HG02763 (cell line): ENCODE data around the gene NACC2.
"Not testable (repeated sequence)": the region's sequence is repeated elsewhere in the genome, so short reads cannot be mapped to it uniquely, and the experiment has no call there.

ENCODE experiments used
- ATAC-seq: cut with Tn5 transposase; IDR thresholded peaks from one replicate; pipeline ENCODE4 v1.9.1; 2021; ENCODE audit warnings: mild to moderate bottlenecking, moderate library complexity; ENCODE audit not compliant: unreplicated experiment

The NACC2 gene

GRCh38 chr9:136028760-136029470 is 66.2 kb downstream of the NACC2 start:
- no peak for ATAC-seq

DNA sequence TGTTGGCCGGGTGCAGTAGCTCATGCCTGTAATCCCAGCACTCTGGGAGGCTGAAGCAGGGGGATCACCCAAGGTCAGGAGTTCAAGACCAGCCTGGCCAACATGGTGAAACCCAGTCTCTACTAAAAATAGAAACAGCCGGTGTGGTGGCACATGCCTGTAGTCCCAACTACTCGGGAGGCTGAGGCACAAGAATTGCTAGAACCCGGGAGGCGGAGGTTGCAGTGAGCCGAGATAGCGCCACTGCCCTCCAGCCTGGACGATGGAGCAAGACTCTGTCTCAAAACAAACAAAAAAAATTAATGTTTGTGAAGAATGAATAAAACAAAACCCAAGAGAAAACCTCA is 68.2 kb downstream of the NACC2 start:
- ATAC-seq, result not testable (repeated sequence)

DNA sequence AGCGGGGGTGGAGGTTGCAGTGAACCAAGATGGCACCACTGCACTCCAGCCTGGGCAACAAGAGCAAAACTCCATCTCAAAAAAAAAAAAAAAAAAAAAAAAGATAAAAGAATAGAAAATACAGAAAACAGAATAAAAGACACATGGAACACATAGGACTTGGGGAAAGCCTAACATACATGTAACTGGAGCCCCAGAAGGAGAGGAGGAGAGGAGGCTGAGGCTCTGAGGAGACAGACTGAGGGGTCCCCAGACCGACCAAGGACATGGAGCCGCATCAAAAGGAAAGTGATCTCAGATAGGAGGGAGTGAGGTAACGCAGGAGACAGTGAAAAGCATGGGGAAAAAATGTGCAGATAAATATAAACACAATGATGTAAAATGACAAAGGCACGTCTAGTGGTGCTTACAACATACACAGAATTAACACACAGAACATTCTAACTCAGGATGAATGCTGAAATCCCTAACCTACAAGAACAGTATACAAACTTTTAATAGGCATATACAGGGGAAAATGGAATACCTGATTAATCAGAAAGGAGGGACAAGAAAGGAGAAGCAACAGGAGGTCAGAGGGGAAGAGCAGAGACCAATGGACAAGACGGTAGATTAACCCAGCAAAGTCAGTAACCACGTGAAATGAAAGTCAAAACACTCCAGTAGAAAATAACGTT is 68.7 kb downstream of the NACC2 start:
- ATAC-seq, result no peak

GRCh38 chr9:136025481-136025880 is 69.6 kb downstream of the NACC2 start:
- ATAC-seq, result no peak

DNA sequence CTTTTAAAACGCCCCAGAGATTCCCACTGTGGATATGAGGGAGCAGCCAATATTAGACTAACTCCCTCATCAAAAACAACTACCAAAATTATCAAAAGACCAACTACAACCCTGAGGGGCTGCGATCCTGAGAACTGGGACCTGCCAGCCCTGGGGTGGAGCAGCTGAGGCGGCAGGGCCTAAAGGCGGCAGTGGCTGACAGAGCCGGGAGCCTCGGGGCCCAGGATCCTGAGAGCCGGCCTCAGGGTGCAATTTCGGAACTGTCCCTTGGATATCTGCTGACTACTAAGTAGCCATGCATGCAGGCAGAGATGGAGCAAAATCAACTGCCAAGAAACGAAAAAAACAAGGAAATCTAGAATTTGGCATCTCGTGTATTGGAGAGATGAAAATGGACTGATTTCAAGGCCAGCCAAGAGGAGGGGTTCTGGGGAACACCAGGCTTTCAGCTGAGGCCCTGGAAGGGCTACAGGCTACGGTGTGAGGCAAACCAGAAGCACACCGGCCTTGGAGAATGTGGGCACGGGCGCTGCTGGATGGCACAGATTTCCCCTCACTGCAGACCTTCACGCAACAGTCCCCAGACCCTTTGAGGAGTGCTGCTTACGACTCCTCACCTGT is 70.3 kb downstream of the NACC2 start:
- no peak for ATAC-seq

DNA sequence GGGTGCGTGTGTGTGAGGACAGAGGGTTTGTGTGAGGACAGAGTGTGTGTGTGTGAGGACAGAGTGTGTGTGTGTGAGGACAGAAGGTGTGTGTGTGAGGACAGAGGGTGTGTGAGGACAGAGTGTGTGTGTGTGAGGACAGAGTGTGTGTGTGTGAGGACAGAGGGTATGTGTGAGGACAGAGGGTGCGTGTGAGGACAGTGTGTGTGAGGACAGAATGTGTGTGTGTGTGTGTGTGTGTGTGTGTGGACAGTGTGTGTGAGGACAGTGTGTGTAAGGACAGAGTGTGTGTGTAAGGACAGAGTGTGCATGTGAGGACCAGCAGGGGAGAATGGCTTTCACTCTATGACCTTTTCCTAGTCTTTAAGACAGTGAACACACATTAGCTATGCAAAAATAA is 70.8 kb downstream of the NACC2 start:
- no peak for ATAC-seq

- no peak for ATAC-seq
Observed at GRCh38 chr9:136023410-136024225, 71.5 kb downstream of the NACC2 start.

GRCh38 chr9:136022731-136023409 is 72.2 kb downstream of the NACC2 start:
- no peak for ATAC-seq

DNA sequence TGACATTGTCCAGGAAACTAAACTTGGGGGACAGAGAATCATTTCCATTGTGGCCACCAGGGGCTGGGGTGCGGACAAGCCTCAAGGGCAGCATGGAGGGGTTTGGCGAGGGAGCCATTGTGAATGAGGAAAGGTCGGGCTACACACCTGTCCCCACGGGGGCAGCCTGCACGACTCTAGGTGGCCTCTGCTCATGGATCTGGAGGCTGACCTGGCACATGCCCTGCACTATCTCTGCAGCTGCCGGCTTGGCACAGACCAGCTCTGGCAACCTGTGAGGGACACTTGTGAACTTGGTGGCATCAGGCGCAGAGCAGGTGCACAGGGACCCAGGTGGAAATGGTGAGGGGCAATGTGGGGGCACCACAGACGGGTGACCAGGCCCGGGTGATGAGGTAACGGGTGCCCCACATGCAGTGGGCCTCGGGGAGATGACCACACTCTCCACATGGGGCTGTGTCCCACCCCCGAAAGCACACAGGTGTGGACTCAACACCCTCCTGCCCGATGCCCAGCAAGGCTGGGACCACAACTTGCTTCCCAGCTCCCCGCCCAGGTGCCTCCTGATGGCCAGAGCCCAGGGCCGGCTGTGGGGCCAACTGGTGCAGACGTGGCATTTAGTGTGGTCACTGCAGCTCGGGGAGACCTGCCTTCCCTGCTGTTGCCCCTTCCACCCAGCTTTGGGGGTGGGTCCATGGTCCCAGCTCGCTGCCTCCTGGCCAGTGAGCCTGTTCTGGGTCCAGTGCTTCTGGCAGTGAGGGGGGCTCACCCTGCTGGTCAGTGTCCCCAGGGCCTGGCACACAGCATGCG is 73.0 kb downstream of the NACC2 start:
- ATAC-seq, result no peak

- ATAC-seq, result no peak
Observed at GRCh38 chr9:136021171-136021871, 73.8 kb downstream of the NACC2 start.

DNA sequence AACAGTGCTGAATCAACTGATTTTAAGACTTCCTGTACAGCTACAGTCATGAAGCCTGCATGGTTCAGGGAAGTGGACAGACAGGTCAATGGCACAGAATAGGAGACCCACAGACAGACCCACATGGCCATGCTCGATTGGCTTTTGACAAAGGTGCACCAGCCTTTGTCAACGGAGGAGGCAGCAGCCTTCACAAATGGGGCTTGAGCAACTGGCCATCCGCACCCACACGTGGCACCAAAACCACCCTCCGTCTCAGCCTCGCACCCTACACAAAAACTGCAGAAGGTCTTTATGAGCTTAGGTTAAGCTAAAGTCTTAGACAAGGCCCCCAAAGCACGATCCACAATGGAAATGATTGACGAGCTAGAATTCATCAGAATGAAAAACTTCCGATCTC is 74.4 kb downstream of the NACC2 start:
- no peak for ATAC-seq

GRCh38 chr9:136020206-136020605 is 74.9 kb downstream of the NACC2 start:
- no peak for ATAC-seq

GRCh38 chr9:136019681-136020060 is 75.4 kb downstream of the NACC2 start:
- ATAC-seq, result no peak

GRCh38 chr9:136019041-136019680 is 75.9 kb downstream of the NACC2 start:
- no peak for ATAC-seq

DNA sequence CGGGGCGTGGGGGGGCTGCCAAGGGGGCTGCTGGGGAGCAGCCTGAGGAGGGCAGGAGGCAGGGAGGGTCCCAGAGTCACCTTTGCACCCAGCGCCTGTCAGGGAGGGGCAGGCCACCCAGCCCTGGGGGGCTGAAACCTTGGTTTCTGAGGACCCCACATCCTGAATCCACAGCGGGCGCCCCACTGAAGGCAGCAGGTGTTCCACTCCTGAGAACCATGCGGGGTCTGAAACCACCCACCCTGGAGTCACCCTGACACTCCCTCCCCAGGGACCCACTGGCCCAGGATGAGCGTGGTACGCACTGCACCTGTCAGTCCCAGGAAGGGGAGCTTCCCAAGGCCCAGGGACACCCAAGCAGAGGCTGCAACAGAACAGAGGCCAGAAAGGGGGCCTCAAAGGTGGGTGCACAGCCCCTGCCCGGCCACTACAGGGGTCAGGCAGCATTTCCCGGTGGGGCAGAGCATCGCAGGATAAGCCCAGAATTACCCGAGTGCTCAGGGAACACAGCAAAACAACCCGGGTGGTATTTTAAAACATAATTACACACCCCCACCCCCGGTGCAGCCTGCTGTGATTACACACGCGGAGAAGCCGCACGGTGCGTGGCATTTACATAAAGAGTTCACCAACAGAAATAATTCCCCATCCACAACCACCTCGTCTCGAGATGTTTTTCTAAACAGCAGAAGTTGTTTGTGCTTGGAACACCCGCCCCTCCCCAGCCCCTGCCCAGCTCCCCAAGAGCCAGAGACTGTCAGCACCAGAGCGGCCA is 76.6 kb downstream of the NACC2 start:
- ATAC-seq, result no peak

DNA sequence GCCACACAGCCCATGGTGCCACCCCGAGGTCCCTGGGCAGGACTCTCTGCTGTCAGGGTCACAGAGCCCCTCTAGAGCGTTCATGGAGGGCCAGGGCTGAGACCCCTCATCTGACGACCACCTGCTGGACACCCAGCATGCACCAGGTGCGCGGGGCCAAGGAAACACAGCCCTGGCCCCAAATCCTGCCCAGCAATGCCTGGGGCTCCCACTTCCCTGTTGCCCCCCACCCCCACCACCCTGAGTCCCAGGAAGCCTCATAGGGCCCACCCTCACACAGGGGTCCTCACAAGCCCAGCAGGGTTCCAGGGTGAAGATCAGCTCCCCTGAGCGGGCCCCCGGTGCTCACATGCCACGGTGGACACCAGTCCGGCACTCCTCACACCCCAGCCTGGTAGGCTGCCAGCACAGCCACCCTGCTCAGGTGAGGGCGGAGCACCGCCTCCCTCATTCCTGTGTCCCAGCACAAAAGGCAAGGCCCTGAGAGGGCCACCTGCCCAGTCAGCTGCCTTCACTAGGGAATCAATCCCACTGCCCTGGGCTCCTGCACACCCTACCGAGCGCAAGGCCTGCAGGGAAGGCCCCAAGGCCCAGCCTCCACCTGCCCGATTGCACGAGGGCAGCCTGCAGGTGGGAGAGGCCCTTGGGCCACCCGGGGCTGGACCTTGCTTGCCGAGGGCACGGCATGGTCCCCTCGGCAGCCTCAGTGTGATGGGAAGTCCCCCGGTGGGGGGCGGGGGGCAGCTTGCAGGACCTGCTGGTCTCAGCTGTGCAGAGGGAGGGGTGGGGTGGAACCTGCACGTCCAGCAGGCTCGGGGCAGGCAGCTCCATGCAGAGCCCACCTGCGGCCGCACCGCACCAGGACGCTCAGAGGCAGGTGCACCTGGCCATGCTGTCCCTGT is 77.5 kb downstream of the NACC2 start:
- no peak for ATAC-seq

GRCh38 chr9:136016572-136017288 is 78.4 kb downstream of the NACC2 start:
- ATAC-seq, result no peak
